Aorta (tissue), 5 donors: ENCODE results near the gene LRMDA. TPM values are rescaled to one million over a fixed set of nuclear protein-coding genes. Genes with fewer than 3 reads are reported as not detected.

Experiments used
- ATAC-seq: fragments of 200-7000 bp; cut with Tn5 transposase; one replicate; pipeline ENCODE4 v1.9.1; 2022; ENCODE audit warnings: moderate library complexity; ENCODE audit not compliant: low FRiP score
- DNase-seq, 2 donors: peaks; one replicate each; pipeline ENCODE4 v3.0.0-alpha.2; 2020
- H3K27ac ChIP-seq, 2 donors: one replicate each; pipeline ENCODE4 v1.5.1; 2013; ENCODE audit warnings: low read length in 2 of 2, mild to moderate bottlenecking in 2 of 2, moderate library complexity in 2 of 2, control low read depth in 1 of 2, inconsistent platforms in 1 of 2, low read depth in 1 of 2
- H3K27me3 ChIP-seq, 2 donors: one replicate each; pipeline ENCODE4 v1.6.1; 2013; ENCODE audit warnings: control low read depth in 1 of 2, low read length in 1 of 2, mild to moderate bottlenecking in 1 of 2, moderate library complexity in 1 of 2; ENCODE audit not compliant: insufficient read depth in 2 of 2, control insufficient read depth in 1 of 2
- H3K36me3 ChIP-seq, 2 donors: one replicate each; pipeline ENCODE4 v1.6.1; 2013; ENCODE audit warnings: control low read depth in 1 of 2, low read length in 1 of 2, mild to moderate bottlenecking in 1 of 2; ENCODE audit not compliant: insufficient read depth in 2 of 2, control insufficient read depth in 1 of 2
- H3K4me1 ChIP-seq, 2 donors: one replicate each; pipeline ENCODE4 v1.6.1; 2013; ENCODE audit warnings: low read length in 2 of 2, control low read depth in 1 of 2, mild to moderate bottlenecking in 1 of 2, moderate library complexity in 1 of 2; ENCODE audit not compliant: insufficient read depth in 2 of 2, control insufficient read depth in 1 of 2
- H3K4me3 ChIP-seq, 2 donors: one replicate each; pipeline ENCODE4 v1.5.1; 2013; ENCODE audit warnings: low read length in 2 of 2, control low read depth in 1 of 2, mild to moderate bottlenecking in 1 of 2
- H3K9me3 ChIP-seq: one replicate; pipeline ENCODE4 v1.6.1; 2013; ENCODE audit warnings: mild to moderate bottlenecking, low read length; ENCODE audit not compliant: control insufficient read depth
- WGBS, 2 donors: extraction: QIAGEN DNeasy Blood & Tissue Kit; methylation state at CpG; one replicate each; pipeline ENCODE4 v1.1.7; 2013; 5-methylcytosine and 5-hydroxymethylcytosine counted together
- intact Hi-C, 2 donors: fragments of 100-400 bp; cut with DNase I; formaldehyde crosslinking; loops; one replicate each; pipeline versions ENCODE4 v1.14.2 to v1.15.0; 2022
- polyA plus RNA-seq, 2 donors: library from polyadenylated mRNA; stranded (reverse); fragments of 200-250 nt; gene quantifications; one replicate each; pipeline ENCODE4 v1.2.3, GENCODE V29; 2013
- total RNA-seq, 2 donors: library from RNA; stranded (reverse); fragmentation: NEBNext Ultra II Directional; extraction: Animal tissue kit (Norgen Biotek cat#: 25700); gene quantifications; one replicate each; pipeline ENCODE4 v1.2.1, GENCODE V29; 2021
- donor health status: healthy with polysubstance abuse.
- donor health status: Bipolar disorder and iron deficiency.
- donor health status: DM: no; HTN: no; CAD: no.
- donor health status: DM: no; HTN: no; CAD: no.
- donor health status: DM: yes; HTN: yes; CAD: no.

Gene LRMDA
- total and polyA plus RNA-seq, 4 donors = 7.4 to 25.7 (median 14.7) TPM

DNA sequence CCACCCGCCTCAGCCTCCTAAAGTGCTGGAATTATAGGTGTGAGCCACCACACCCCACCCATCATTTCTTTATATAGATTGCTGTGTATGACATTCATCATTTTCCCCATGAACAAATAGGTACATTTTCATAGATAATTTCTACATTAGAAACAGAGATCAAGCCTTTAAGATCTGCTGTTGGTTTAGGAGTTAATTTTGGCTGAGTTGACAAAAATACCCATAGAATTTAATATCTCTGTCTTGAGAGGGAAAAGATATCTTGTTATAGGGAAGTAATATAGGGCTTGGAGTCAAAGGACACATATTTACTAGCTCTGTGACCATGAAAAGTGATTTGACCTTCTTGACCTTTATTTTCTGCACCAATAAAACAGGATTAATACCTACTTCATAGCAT lies 51.8 kb downstream of the LRMDA start:
- ATAC-seq = no peak
- intact Hi-C loops = no loop called here
- 100% methylated on average over 1 of the region's 1 CpG for WGBS, 2 donors

DNA sequence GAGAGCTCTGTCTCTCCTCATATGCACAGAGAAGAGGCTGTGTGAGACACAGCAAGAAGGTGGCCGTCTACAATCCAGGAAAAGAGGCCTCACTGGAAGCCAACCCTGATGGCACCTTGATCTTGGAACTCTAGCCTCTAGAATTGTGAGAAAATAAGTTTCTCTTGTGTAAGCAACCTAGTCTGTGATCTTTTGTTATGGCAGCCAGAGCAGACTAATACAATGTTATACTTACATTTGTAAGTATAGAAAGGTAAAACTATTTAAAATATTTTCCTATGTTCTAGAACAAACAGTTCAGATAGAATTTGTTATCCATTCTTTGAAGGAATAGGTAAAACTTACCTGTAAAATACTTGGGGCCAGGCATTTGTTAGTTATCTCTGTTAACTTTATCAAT lies 53.3 kb downstream of the LRMDA start:
- H3K4me1 ChIP-seq = peaks cover 0 to 2% of the 10 kb centered on the region in 2 donors
- no peaks in the 10 kb centered on the region for H3K27me3 ChIP-seq
- no peak for ATAC-seq
- H3K27ac ChIP-seq = no peak overlapping the region
- DNase-seq = no peak
- H3K4me3 ChIP-seq = no peak overlapping the region
- intact Hi-C loops = no loop called here
- no peaks in the 10 kb centered on the region for H3K36me3 ChIP-seq
- no peaks in the 10 kb centered on the region for H3K9me3 ChIP-seq
- 89 to 96% methylated on average over 1 of the region's 1 CpG for WGBS, 2 donors

More for the DNA sequence above, 51.8 kb downstream of the LRMDA start:
- H3K27me3 ChIP-seq = no peaks in the 10 kb centered on the region
- no peak for DNase-seq
- H3K36me3 ChIP-seq = no peaks in the 10 kb centered on the region
- H3K9me3 ChIP-seq = no peaks in the 10 kb centered on the region
- no peak overlapping the region for H3K4me3 ChIP-seq
- peaks cover 0 to 2% of the 10 kb centered on the region in 2 donors for H3K4me1 ChIP-seq
- no peak overlapping the region for H3K27ac ChIP-seq

DNA sequence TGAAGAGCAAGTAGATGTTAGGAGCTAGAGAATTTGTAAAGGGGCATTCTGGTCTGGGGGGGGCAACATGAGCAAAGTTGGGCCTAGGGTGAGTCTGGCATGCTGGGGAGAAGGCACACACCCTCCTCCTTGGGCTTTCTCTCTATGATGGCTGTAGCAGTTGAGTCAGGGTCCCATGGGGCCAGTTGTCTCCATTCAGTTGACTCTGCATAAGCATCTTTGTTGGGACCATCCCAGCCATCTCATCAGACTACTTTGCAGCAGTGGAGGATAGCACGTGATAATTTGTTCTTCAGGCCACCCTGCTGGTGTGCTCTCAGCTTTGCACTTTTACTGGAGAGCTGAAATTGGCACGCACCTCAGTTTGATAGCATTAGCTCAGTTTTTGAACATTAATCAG lies 55.2 kb downstream of the LRMDA start:
- peaks cover 0 to 2% of the 10 kb centered on the region in 2 donors for H3K4me1 ChIP-seq
- intact Hi-C loops = no loop called here
- H3K9me3 ChIP-seq = no peaks in the 10 kb centered on the region
- no peak for ATAC-seq
- H3K27me3 ChIP-seq = no peaks in the 10 kb centered on the region
- no peak overlapping the region for H3K4me3 ChIP-seq
- DNase-seq = no peak
- no peaks in the 10 kb centered on the region for H3K36me3 ChIP-seq
- H3K27ac ChIP-seq = no peak overlapping the region
- 77 to 79% methylated on average over 2 of the region's 2 CpGs for WGBS, 2 donors

DNA sequence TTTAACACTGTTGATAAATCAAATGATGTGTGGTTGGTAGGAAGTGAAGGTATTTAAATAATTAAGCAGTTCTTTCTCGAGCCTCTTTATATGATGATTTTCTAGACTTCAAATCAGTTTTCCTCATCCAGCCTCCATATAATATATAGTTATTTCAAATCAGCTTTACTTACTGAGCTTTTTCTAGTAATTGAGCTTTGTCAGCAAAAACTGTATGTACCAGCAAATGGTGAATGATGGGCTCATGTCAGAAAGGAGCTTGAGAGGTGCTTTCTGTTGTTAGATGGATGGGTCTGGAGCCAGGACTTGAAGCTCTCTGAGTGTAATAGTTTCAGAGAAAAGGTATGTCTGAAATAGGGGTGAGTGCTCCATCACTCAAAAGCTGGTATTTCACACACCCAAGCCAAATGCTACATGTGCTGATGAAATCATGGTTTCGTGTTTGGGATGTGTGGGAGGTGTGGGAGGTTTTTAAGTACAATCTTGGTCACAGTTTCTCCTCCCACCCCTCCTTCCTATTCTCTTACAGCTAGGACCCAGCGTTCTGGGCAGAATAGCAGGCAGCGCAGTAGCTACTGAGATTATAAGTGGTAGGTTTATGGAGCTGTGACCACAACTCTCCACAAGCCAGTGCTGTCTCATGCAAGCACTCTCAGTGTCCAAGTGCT lies 55.8 kb downstream of the LRMDA start:
- Histone ChIP-seq H3K36me3 (no peaks in the 10 kb centered on the region), H3K4me3 (no peak overlapping the region), H3K27ac (peak overlapping the region; percentile 61 to 67), H3K4me1 (peaks cover 0 to 2% of the 10 kb centered on the region in 2 donors), H3K9me3 (no peaks in the 10 kb centered on the region), H3K27me3 (no peaks in the 10 kb centered on the region)
- ATAC-seq (peak; percentile 41), DNase-seq (no peak)
- intact Hi-C loops = no loop called here
- WGBS, 2 donors = 26 to 35% methylated on average over 4 of the region's 4 CpGs

DNA sequence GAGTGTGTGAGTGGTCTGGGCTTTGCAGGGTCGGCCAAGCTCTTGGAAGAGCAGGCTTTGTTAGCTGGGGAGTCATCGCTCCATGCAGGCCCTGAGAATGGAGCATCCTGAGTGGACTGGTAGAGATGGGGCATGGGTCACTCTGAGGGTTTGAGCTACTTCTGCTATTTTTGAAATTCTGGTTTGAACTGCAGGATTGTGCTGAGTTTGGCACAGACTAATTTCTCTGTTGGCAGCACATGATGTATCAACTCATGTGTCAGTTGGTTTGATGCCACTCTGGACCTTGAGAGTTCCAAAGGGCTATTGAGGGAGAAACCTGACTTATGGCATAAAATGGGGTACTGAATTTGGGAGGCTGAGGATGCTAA lies 56.3 kb downstream of the LRMDA start:
- intact Hi-C loops = no loop called here
- 41 to 43% methylated on average over 2 of the region's 2 CpGs for WGBS, 2 donors
- peak overlapping the region; percentile 61 to 67 for H3K27ac ChIP-seq
- peaks cover 0 to 2% of the 10 kb centered on the region in 2 donors for H3K4me1 ChIP-seq
- ATAC-seq (peak; percentile 38), DNase-seq (no peak)
- no peaks in the 10 kb centered on the region for H3K9me3 ChIP-seq
- no peaks in the 10 kb centered on the region for H3K36me3 ChIP-seq
- no peaks in the 10 kb centered on the region for H3K27me3 ChIP-seq
- no peak overlapping the region for H3K4me3 ChIP-seq

DNA sequence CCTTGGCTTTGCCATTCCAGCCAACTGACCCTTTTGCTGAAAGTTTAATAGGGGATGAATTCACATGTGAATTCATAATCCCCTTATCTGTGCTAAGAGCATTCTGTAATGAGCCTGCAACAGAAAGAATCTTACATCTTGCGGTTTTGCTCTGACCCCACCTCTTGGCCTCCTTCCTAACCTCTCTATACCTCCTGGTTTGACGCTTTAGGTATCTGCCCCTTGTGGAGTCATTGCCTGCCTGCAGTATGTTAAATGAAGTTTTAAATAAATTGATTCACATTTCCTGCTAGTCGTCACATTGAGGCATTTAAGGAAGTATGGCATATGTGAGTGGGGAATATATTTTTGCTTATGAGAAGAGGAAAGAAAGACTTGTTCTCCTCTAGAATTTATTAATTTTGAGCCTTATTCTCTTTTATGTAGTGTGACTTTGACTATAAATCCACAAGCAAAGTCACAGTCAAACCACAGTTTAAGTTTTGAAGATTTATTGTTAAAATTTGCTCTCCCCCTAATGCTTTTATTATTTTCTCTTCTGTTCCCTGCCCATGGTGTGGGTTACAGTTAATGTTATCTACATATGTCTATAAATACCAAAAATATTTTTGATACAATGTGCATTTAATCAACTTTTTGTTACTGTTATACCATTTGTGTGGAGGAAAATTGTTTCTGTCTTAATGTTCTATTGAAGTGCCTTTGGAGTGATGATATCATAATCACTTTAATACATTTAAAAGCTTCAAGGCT lies 60.9 kb downstream of the LRMDA start:
- Histone ChIP-seq H3K4me3 (no peak overlapping the region), H3K36me3 (no peaks in the 10 kb centered on the region), H3K9me3 (no peaks in the 10 kb centered on the region), H3K27ac (no peak overlapping the region), H3K4me1 (peaks cover 0 to 2% of the 10 kb centered on the region in 2 donors), H3K27me3 (no peaks in the 10 kb centered on the region)
- DNase-seq (no peak), ATAC-seq (no peak)
- WGBS, 2 donors = 90 to 92% methylated on average over 3 of the region's 3 CpGs
- intact Hi-C loops = no loop called here

DNA sequence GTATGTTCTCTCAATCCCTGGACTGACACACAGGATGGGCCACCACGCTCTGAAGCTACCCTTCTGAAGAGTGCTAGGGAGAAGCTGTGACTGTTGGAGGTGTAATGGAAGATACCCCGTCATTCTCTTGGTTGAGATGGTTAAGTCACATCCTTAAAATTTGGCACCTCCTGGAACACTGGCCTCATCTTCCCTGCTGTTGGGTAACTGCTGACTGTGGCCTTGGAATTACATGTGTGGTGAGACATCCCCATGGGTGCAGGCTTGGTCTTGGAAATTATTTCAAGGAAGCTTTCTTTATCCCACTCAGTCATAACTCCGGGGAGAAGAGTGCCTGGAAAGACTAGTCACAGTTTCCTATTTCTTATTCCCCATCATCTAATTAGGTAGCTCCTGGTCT lies 62.0 kb downstream of the LRMDA start:
- Histone ChIP-seq H3K4me3 (no peak overlapping the region), H3K9me3 (no peaks in the 10 kb centered on the region), H3K4me1 (no peaks in the 10 kb centered on the region), H3K27ac (no peak overlapping the region), H3K36me3 (no peaks in the 10 kb centered on the region), H3K27me3 (no peaks in the 10 kb centered on the region)
- WGBS, 2 donors = 95 to 99% methylated on average over 3 of the region's 3 CpGs
- no peak for ATAC-seq
- intact Hi-C loops = no loop called here
- DNase-seq = no peak

DNA sequence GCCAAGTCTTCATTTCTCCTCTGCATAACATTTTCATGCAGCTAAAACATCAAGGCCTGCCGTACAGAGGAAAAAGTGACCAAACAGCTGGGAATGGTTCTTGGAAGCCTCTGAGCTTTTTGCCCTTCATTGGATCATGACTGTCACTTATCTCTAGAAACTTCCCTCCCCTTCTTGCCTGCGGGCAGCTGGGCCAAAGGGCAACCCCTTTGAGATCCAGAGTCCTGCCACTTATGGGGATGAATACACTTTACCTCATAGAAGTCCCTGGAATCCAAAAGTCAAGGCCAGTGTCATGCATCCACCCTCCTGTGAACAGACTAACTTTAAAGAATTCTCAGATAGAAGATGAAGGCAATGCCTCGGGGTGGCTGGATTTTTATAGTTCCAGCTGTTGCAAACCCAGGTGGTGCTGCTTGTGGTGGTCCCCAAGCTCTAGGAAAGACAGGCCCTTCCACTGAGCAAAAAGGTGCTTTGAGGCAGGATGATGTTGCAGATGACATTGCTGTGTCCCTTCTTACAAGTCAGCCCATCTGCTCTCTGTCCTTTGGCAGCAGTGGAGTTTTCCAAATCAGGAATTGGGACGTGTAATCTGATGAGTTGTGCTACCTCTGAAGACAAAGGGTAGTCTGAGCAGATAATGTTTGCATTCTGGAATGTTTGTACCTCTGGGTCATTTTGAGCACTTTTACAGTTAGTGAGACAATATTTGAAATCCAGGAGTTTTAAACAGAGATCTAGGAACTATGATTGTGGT lies 64.2 kb downstream of the LRMDA start:
- 42 to 52% methylated on average over 4 of the region's 4 CpGs for WGBS, 2 donors
- ATAC-seq (no peak), DNase-seq (no peak)
- Histone ChIP-seq H3K4me1 (no peaks in the 10 kb centered on the region), H3K9me3 (no peaks in the 10 kb centered on the region), H3K4me3 (no peak overlapping the region), H3K36me3 (no peaks in the 10 kb centered on the region), H3K27ac (no peak overlapping the region), H3K27me3 (no peaks in the 10 kb centered on the region)
- intact Hi-C loops = no loop called here
